ENCODE measurements around the gene SERPINE1.

SERPINE1 gene

GRCh38 chr7:101170617-101171441 is 43.9 kb downstream of the SERPINE1 start:
- peak in 1 of 5 experiments; percentile 33 for DNase-seq

GRCh38 chr7:101171442-101171837 is 44.5 kb downstream of the SERPINE1 start:
- no peak for DNase-seq

- peak in 1 of 5 experiments; percentile 50 for DNase-seq
Observed at GRCh38 chr7:101172005-101172853, 45.3 kb downstream of the SERPINE1 start.

- no peak for DNase-seq
Observed at GRCh38 chr7:101172854-101173751, 46.2 kb downstream of the SERPINE1 start.

- DNase-seq, result peak in 4 of 5 experiments; percentile 30 to 70 (median 54)
Observed at GRCh38 chr7:101173752-101174244, 46.9 kb downstream of the SERPINE1 start.

GRCh38 chr7:101174322-101174854 is 47.5 kb downstream of the SERPINE1 start:
- no peak for DNase-seq

- DNase-seq, result no peak
Observed at GRCh38 chr7:101175664-101176063, 48.8 kb downstream of the SERPINE1 start.

- no peak for DNase-seq
Observed at GRCh38 chr7:101177644-101178043, 50.7 kb downstream of the SERPINE1 start.

GRCh38 chr7:101179117-101179516 is 52.2 kb downstream of the SERPINE1 start:
- no peak for DNase-seq

GRCh38 chr7:101179713-101180112 is 52.8 kb downstream of the SERPINE1 start:
- DNase-seq, result no peak

- DNase-seq, result no peak
Observed at GRCh38 chr7:101180130-101180755, 53.3 kb downstream of the SERPINE1 start, which contains the start of gene NAT16. NAT16 (minus strand) TSS chr7:101180293; CDS start chr7:101174807, 5,486 bp downstream.

- no peak for DNase-seq
Observed at GRCh38 chr7:101185258-101185839, 58.4 kb downstream of the SERPINE1 start.

GRCh38 chr7:101186194-101186593 is 59.3 kb downstream of the SERPINE1 start:
- DNase-seq, result no peak

- DNase-seq, result no peak
Observed at GRCh38 chr7:101186844-101187428, 60.0 kb downstream of the SERPINE1 start.
